Activated CD4-positive, alpha-beta T cell treated with anti-CD3 and anti-CD28 coated beads, Interleukin-2, amount 50 U/mL, for 24 hours (primary cell): ENCODE data around the gene B3GAT1.

Source experiments
- DNase-seq, 2 donors: peaks; one replicate each; pipeline ENCODE4 v3.0.0-alpha.2; 2020; ENCODE audit warnings: low read depth in 1 of 2, low spot score in 1 of 2

Gene B3GAT1

DNA sequence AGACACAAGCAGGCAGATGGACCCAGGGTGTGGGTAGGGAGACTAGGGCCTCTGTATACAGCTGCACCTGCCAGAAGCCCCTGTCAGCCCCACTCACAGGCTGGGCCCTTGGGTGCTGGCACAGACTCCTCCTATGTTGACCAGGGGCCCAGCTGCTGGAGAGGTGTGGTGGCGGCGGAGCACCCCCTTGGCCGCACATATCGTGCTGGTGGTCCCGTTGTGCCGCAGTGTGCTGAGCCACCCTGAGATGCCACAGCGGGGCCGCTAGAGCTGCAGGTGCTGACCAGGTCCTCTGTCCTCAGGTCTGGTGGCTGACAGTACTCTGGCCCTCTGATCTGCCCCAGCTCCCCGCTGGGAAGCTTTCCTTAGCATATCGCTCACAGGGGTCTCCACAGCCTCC is 30.2 kb upstream of the B3GAT1 start:
- DNase-seq: no peak

DNA sequence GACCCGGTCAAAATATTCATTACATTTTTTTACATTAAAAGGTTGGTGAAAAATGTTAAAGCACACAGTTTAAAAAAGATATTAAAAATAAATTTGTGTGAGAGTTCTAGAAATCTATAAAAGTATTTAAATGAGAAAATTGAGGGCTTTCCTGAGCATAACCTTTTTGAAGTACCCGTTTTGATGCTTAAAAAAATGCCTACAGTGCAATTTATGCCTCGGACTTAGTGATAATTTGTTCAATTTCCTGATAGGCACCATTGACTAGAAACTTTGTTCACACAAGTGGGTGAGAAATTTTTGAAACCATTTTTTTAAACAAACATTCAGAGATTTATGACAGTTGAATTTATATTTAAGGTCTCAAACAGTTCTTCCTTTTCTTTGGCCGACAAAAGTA is 29.7 kb upstream of the B3GAT1 start:
- DNase-seq: no peak

- no peak for DNase-seq
Measured at GRCh38 chr11:134441281-134441680, 29.2 kb upstream of the B3GAT1 start.

GRCh38 chr11:134440851-134441250 is 28.8 kb upstream of the B3GAT1 start:
- no peak for DNase-seq

DNA sequence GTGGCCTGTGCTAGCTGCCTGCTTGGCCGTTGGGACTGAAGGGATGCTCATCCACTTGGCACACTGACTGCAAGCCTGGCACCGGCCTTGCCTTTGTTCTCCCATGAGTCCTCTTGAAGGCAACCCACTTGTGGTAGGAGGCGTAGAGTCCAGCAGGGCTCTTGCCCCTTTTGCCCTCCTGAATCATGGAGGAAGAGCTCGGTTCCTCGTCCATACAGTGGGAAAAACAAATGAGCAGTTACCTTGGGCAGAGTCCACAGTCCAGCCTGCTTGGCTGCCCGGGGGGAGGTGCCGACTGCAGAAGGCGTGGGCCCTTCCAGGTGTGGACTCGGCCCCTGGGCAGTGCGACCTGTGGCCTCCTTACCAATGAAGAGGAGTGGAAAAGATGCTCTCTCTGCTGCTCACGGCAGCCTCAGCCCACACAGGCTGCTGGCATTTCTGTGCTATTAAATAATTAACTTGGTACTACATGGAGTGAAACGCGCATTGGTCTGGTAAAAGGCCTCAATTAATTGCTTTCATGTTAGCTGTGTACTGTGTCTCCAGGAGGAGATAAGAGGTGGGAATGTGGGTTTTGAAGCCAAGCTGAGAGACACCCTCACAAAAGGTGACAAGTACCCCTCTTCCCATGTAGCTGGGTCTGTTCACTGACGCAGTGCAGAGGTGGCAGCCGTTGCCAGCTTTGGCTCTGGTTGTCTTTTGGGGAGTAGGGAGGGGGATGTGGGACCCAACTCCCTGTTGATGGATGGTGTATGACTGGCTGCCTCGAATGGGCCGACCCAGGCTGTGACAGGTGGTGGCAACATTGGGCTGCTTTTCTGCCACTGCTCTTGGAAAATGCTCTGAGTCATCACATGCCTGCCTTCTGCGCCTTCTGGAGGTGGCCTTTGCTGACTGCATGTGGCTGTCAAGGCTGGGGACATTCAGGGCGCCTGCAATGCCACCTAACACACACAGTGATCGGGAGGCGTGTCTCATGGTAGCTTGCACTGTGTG is 26.8 kb upstream of the B3GAT1 start:
- no peak for DNase-seq

DNA sequence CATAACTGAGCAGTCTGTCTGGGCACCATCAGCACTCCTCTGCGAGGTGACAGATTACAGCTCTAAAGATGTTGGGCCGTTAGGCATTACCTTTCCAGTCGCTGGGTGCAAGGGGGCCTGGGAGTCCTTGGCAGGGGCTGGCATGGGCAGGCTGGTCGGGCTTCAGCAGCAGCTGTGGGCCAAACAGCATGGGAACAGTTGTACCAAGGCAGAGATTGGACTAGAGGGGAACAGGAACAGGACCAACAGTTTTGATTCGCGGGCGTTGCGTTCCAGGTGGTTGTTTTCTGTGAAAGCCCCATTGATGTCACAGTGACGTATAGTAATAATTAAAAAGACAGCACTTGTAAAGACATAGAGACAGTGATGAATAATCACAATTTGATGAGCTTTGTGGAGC is 25.8 kb upstream of the B3GAT1 start:
- no peak for DNase-seq

DNA sequence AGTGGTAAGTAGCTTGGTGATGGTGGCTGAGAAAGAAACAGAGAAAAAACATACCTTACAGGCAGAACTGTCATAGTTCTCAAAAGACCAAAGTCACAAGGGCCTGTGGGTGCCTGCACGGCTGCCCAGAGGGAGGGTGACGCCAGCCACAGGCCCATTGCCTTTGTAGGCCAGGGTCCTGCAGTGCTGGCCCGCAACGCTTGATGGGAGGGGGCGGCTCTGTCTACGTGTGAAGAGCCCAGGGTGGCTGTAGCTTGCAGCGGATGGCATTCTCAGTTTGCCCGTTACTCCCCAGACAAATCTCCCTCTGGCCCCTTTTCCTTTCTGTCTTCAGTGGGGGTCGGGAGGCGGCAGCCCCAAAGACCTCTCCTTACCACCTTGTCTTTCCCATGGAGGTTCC is 24.7 kb upstream of the B3GAT1 start:
- no peak for DNase-seq

- no peak for DNase-seq
Measured at GRCh38 chr11:134433806-134434205, 21.8 kb upstream of the B3GAT1 start.

DNA sequence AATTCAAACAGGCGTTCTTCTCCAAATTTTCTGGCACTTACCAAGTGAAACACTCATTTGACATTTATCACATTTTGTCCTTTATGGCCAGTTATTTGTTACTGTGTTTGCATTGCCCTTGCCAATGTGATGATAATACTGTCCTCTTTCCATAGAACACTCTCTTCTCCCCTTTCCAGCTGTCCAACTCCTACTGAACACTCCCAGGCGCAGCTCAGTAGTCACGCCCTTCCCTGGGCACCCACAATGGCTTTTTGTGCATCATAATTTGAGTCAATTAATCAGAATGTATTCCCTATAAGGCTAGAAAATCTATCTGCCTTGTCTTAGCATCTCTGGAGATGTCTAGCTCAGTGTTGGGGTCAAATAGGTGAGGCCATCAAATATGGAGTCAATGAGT is 21.2 kb upstream of the B3GAT1 start:
- no peak for DNase-seq

GRCh38 chr11:134432776-134433175 is 20.7 kb upstream of the B3GAT1 start:
- no peak for DNase-seq

- DNase-seq: no peak
Measured at GRCh38 chr11:134429106-134429505, 17.1 kb upstream of the B3GAT1 start.

DNA sequence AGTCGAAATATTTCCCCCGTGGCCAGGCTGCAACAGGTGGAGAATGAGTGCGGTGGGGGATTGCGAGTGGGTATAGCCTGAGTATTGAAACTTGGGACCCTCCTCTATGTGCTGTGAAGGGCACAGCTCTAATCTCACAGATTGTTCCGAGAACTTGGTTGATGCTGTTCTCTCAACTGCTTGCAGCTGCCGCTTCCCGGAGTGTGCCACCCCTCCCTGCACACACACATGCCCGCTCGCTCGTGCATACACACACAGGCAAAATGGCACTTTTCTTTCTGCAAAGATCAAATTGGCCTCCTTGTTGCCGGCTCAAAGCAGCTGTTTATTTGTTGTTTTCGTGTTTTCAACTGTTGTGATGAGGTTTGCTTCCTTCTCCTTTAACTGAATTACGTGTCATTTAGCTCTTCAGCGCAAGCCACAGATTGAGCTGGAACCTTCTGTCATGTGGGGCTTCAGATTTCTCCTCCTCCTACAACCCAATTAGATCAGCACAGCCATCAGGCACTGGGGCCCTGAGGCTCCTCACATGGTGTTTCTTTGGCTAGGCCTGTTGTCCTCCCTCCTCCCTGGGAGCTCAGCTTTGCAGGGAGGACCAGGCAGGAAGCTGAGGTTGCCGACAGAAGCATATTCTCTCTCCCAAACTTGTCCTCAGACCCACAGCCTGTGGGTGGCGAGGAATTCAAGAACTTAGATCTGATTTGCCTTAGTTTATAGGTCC is 13.9 kb upstream of the B3GAT1 start:
- DNase-seq: no peak

DNA sequence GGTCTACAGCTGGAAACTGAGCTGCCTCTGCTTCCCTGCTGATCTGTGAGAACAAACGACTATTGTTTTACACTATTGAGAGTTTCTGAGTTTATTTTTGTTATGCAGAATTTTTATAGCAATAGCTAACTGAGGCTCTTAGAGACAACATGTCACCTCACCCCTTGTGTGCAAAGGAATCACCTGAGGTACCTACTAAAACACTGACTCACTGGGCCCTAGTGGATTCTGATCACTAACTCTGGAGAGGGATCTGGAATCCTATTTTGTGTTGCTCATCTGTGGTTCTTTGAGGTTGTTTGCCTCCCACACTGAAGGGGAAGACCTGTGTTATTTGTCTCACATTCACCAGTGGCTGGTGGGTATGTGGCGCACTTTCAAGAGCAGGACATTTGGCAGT is 13.4 kb upstream of the B3GAT1 start:
- DNase-seq: no peak

GRCh38 chr11:134423106-134423505 is 11.1 kb upstream of the B3GAT1 start:
- DNase-seq: no peak

DNA sequence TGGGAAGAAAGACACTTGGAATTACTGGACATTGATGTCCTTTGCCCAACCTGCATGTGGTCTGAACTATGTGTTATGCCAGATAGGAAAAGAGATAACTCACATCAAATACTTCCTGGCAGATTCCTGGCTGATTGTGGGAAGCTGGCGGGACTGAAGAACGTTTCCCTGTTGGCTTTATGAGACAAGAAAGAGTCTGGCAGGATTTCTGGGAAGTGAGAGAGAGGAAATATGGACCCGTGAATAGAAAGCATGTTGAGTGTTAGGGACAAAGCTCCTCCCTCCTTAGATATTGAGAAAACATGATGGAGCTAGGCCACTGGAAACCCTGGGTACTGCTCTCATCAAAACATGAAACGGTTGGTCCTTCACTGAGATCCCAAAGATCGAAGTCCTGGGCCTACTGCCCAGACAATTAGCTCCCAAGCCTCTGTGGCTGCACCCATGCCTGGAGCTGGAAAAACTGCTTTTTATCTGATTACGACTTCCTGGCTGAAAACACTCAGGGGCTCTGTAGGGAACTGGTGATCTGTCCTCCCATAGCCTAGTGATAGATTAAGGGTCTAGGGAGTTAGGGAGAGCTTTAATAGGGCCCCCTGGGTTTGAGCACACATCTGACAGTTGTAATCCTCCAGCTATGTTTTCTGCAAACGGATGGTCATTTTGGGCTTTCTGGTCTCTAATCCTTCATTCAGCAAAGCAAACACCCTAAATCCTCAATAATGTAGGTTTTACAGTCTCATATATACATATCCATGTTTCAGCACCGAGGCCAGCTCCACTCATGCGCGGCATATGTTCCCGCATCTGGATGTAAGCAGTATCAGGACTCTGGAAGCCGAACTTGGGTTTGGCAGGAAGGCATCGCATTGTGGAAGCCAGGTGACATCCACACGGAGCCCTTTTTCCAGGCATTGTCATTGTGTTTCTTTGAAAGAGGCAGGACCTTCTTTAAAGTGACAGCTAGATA is 6.1 kb upstream of the B3GAT1 start:
- DNase-seq: no peak

DNA sequence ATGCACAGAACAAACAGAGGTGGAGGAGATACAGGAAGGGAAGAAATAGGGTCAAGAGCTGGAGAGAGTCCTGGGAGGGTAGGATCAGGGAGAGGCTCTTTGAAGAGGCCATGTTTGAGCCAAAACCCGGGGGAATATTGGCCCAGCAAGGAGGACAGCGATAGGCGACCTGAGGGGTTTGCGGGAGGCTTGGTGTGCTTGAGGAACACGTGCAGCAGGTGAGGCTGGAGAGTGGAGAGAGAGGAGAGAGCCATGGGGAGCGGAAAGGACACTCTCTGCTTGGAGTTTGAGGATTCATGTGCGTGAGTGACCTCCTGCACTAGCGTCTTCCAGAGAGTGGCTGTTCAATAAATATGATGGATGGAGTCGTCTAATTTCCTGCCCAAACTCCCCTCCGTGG is 4.7 kb upstream of the B3GAT1 start:
- DNase-seq: no peak

- no peak for DNase-seq
Measured at GRCh38 chr11:134414766-134415765, 3.0 kb upstream of the B3GAT1 start.

- DNase-seq: no peak
Measured at GRCh38 chr11:134413826-134414731, 2.0 kb upstream of the B3GAT1 start.
